ENCODE measurements around the gene GPRC5A.

The GPRC5A gene

GRCh38 chr12:12916135-12916944 is 25.0 kb downstream of the GPRC5A start:
- Mint-ChIP-seq H3K27ac (no peak overlapping the region), H3K4me1 (peaks cover 7% of the 10 kb centered on the region), H3K9me3 (no peaks in the 10 kb centered on the region), H3K27me3 (peaks cover 28% of the 10 kb centered on the region), H3K4me3 (no peak overlapping the region), H3K36me3 (no peaks in the 10 kb centered on the region)
- peak; percentile 92 for ATAC-seq

- no peak overlapping the region for H3K4me3 Mint-ChIP-seq
- peaks cover 7% of the 10 kb centered on the region for H3K4me1 Mint-ChIP-seq
- no peaks in the 10 kb centered on the region for H3K36me3 Mint-ChIP-seq
- peaks cover 28% of the 10 kb centered on the region for H3K27me3 Mint-ChIP-seq
- no peak overlapping the region for H3K27ac Mint-ChIP-seq
- H3K9me3 Mint-ChIP-seq: no peaks in the 10 kb centered on the region
- no peak for ATAC-seq
Measured at GRCh38 chr12:12917517-12917916, 26.2 kb downstream of the GPRC5A start.

- H3K4me1 Mint-ChIP-seq: peaks cover 7% of the 10 kb centered on the region
- no peaks in the 10 kb centered on the region for H3K36me3 Mint-ChIP-seq
- H3K9me3 Mint-ChIP-seq: peaks cover 5% of the 10 kb centered on the region
- peaks cover 28% of the 10 kb centered on the region for H3K27me3 Mint-ChIP-seq
- no peak overlapping the region for H3K27ac Mint-ChIP-seq
- no peak for ATAC-seq
- H3K4me3 Mint-ChIP-seq: no peak overlapping the region
Measured at GRCh38 chr12:12918781-12919389, 27.5 kb downstream of the GPRC5A start.

GRCh38 chr12:12919666-12920435 is 28.5 kb downstream of the GPRC5A start:
- peaks cover 7% of the 10 kb centered on the region for H3K4me1 Mint-ChIP-seq
- no peaks in the 10 kb centered on the region for H3K36me3 Mint-ChIP-seq
- H3K4me3 Mint-ChIP-seq: no peak overlapping the region
- H3K27ac Mint-ChIP-seq: no peak overlapping the region
- peaks cover 28% of the 10 kb centered on the region for H3K27me3 Mint-ChIP-seq
- peaks cover 6% of the 10 kb centered on the region for H3K9me3 Mint-ChIP-seq
- ATAC-seq: no peak

GRCh38 chr12:12922191-12922616 is 30.8 kb downstream of the GPRC5A start:
- ATAC-seq: no peak
- Mint-ChIP-seq H3K4me3 (no peak overlapping the region), H3K9me3 (peaks cover 6% of the 10 kb centered on the region), H3K4me1 (no peaks in the 10 kb centered on the region), H3K36me3 (no peaks in the 10 kb centered on the region), H3K27ac (no peak overlapping the region), H3K27me3 (peaks cover 29% of the 10 kb centered on the region)

- Mint-ChIP-seq H3K4me3 (no peak overlapping the region), H3K9me3 (peaks cover 6% of the 10 kb centered on the region), H3K27ac (no peak overlapping the region), H3K36me3 (no peaks in the 10 kb centered on the region), H3K27me3 (peaks cover 31% of the 10 kb centered on the region), H3K4me1 (no peaks in the 10 kb centered on the region)
- no peak for ATAC-seq
Measured at GRCh38 chr12:12922978-12923377, 31.6 kb downstream of the GPRC5A start.

- no peak overlapping the region for H3K4me3 Mint-ChIP-seq
- H3K36me3 Mint-ChIP-seq: no peaks in the 10 kb centered on the region
Measured at GRCh38 chr12:12924169-12924568, 32.8 kb downstream of the GPRC5A start.

GRCh38 chr12:12925388-12925787 is 34.0 kb downstream of the GPRC5A start:
- Mint-ChIP-seq H3K27ac (no peak overlapping the region), H3K4me3 (no peak overlapping the region), H3K4me1 (no peaks in the 10 kb centered on the region), H3K36me3 (no peaks in the 10 kb centered on the region), H3K27me3 (peaks cover 21% of the 10 kb centered on the region), H3K9me3 (peaks cover 6% of the 10 kb centered on the region)
- no peak for ATAC-seq

More at GRCh38 chr12:12924169-12924568, 32.8 kb downstream of the GPRC5A start:
- Mint-ChIP-seq H3K9me3 (peaks cover 6% of the 10 kb centered on the region), H3K27ac (no peak overlapping the region), H3K4me1 (no peaks in the 10 kb centered on the region), H3K27me3 (peaks cover 23% of the 10 kb centered on the region)
- no peak for ATAC-seq

- no peak overlapping the region for H3K4me3 Mint-ChIP-seq
- H3K9me3 Mint-ChIP-seq: peaks cover 6% of the 10 kb centered on the region
- H3K27me3 Mint-ChIP-seq: peaks cover 21% of the 10 kb centered on the region
- no peaks in the 10 kb centered on the region for H3K4me1 Mint-ChIP-seq
- H3K36me3 Mint-ChIP-seq: no peaks in the 10 kb centered on the region
- ATAC-seq: no peak
- no peak overlapping the region for H3K27ac Mint-ChIP-seq
Measured at GRCh38 chr12:12926571-12927071, 35.3 kb downstream of the GPRC5A start.

- Mint-ChIP-seq H3K27ac (no peak overlapping the region), H3K4me3 (peak overlapping the region; percentile 43), H3K9me3 (peaks cover 6% of the 10 kb centered on the region), H3K36me3 (no peaks in the 10 kb centered on the region), H3K4me1 (no peaks in the 10 kb centered on the region), H3K27me3 (peaks cover 21% of the 10 kb centered on the region)
- peak; percentile 54 for ATAC-seq
Measured at GRCh38 chr12:12927211-12928079, 36.1 kb downstream of the GPRC5A start.

GRCh38 chr12:12929696-12930095 is 38.3 kb downstream of the GPRC5A start:
- H3K9me3 Mint-ChIP-seq: no peaks in the 10 kb centered on the region
- H3K27me3 Mint-ChIP-seq: peaks cover 21% of the 10 kb centered on the region
- H3K36me3 Mint-ChIP-seq: no peaks in the 10 kb centered on the region
- no peak overlapping the region for H3K4me3 Mint-ChIP-seq
- no peak for ATAC-seq
- no peaks in the 10 kb centered on the region for H3K4me1 Mint-ChIP-seq
- H3K27ac Mint-ChIP-seq: no peak overlapping the region

- Mint-ChIP-seq H3K27me3 (peaks cover 16% of the 10 kb centered on the region), H3K36me3 (no peaks in the 10 kb centered on the region), H3K27ac (no peak overlapping the region), H3K9me3 (no peaks in the 10 kb centered on the region), H3K4me3 (no peak overlapping the region), H3K4me1 (no peaks in the 10 kb centered on the region)
- ATAC-seq: no peak
Measured at GRCh38 chr12:12930633-12931219, 39.4 kb downstream of the GPRC5A start.

GRCh38 chr12:12933742-12934141 is 42.4 kb downstream of the GPRC5A start:
- Mint-ChIP-seq H3K27ac (no peak overlapping the region), H3K4me1 (no peaks in the 10 kb centered on the region), H3K36me3 (no peaks in the 10 kb centered on the region), H3K27me3 (no peaks in the 10 kb centered on the region), H3K4me3 (no peak overlapping the region), H3K9me3 (no peaks in the 10 kb centered on the region)
- ATAC-seq: no peak

- Mint-ChIP-seq H3K36me3 (no peaks in the 10 kb centered on the region), H3K27me3 (no peaks in the 10 kb centered on the region), H3K27ac (no peak overlapping the region), H3K4me1 (no peaks in the 10 kb centered on the region), H3K4me3 (no peak overlapping the region), H3K9me3 (no peaks in the 10 kb centered on the region)
- ATAC-seq: no peak
Measured at GRCh38 chr12:12934556-12934955, 43.2 kb downstream of the GPRC5A start.
